Effector memory CD8-positive, alpha-beta T cell (primary cell): ENCODE data around the gene PRKCB.

Experiments used
- ATAC-seq: fragments of 150-1000 bp; cut with Tn5 transposase; replicated peaks from 2 replicates; pipeline ENCODE4 v1.10.0; 2021; ENCODE audit warnings: mild to moderate bottlenecking, moderate library complexity
- DNase-seq, 3 experiments: peaks; one replicate each; pipeline ENCODE4 v3.0.0; 2021
- H3K27ac Mint-ChIP-seq, 2 donors: one replicate each; pipeline ENCODE4 v1.8.0; 2022; ENCODE audit warnings: mild to moderate bottlenecking in 2 of 2, mixed read lengths in 2 of 2, moderate library complexity in 2 of 2
- H3K27me3 Mint-ChIP-seq, 2 donors: one replicate each; pipeline ENCODE4 v1.8.0; 2022; ENCODE audit warnings: mixed read lengths in 2 of 2
- H3K36me3 Mint-ChIP-seq: one replicate; pipeline ENCODE4 v1.8.0; 2022; ENCODE audit warnings: mild to moderate bottlenecking, moderate library complexity, mixed read lengths; ENCODE audit not compliant: insufficient read depth
- H3K4me1 Mint-ChIP-seq, 2 donors: one replicate each; pipeline ENCODE4 v1.8.0; 2022; ENCODE audit warnings: low read depth in 2 of 2, mixed read lengths in 2 of 2
- H3K4me3 Mint-ChIP-seq, 2 donors: one replicate each; pipeline ENCODE4 v1.8.0; 2022; ENCODE audit warnings: mild to moderate bottlenecking in 2 of 2, mixed read lengths in 2 of 2, moderate library complexity in 2 of 2
- H3K9me3 Mint-ChIP-seq, 2 donors: one replicate each; pipeline ENCODE4 v1.8.0; 2022; ENCODE audit warnings: mixed read lengths in 2 of 2

The PRKCB gene

DNA sequence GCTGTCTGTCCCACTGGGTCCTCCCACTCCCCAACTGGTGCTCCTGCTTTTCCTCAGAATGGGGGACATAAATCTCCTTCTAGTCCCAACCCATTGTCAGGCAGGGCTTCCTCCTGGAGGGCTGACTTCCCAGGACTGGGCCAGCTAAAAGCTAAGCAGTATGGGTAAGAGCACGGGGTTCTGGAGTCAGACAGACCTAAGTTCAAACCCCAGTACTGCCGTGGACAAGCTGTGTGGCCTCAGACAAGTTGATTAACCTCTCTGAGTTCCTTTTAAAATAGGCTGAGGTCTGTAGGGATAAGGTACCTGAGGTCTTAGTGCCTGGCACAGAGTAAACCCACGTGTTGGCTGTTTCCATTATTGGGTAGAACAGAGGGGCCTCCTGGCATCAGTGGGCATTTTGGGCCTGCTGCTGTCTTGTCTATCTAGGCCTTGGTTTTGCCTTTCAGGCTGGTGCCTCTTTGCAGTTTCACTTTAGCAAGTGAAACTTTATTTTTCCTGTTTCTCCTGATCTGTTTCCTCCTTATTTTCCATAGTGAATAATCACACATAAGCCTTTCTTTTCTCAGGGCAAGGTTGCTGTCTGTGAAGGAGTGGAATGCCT, 114.6 kb downstream of the PRKCB start:
- H3K27me3 Mint-ChIP-seq: no peaks in the 10 kb centered on the region
- H3K9me3 Mint-ChIP-seq: no peaks in the 10 kb centered on the region
- peak overlapping the region; percentile 58 to 70 for H3K4me3 Mint-ChIP-seq
- ATAC-seq (no peak), DNase-seq (no peak)
- H3K27ac Mint-ChIP-seq: peak overlapping the region; percentile 61 to 76
- peaks cover 67 to 82% of the 10 kb centered on the region in 2 donors for H3K4me1 Mint-ChIP-seq
- H3K36me3 Mint-ChIP-seq: peaks cover 8% of the 10 kb centered on the region

DNA sequence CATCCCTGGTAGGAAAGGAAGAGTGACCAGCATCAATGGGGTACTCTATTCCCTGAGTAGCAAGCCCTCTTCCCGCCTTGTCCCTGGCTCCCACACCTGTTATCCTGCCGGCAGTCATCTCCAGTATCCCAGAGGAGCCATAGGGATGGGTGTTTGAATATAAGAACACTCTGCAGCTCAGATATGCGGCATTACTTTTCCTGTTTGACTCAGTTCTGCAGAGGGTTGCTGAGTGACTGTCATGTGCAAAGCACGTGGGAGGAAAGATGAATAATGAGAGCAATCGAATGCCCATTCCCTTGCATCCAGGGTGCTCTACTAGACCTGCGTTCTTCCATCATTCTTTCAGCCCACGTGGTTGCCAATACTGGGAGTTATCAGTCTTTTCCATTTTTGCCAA, 115.1 kb downstream of the PRKCB start:
- H3K4me3 Mint-ChIP-seq: peak overlapping the region; percentile 58 to 70
- peak overlapping the region; percentile 61 to 76 for H3K27ac Mint-ChIP-seq
- peaks cover 66 to 81% of the 10 kb centered on the region in 2 donors for H3K4me1 Mint-ChIP-seq
- H3K27me3 Mint-ChIP-seq: no peaks in the 10 kb centered on the region
- peaks cover 8% of the 10 kb centered on the region for H3K36me3 Mint-ChIP-seq
- no peaks in the 10 kb centered on the region for H3K9me3 Mint-ChIP-seq
- ATAC-seq (no peak), DNase-seq (no peak)

DNA sequence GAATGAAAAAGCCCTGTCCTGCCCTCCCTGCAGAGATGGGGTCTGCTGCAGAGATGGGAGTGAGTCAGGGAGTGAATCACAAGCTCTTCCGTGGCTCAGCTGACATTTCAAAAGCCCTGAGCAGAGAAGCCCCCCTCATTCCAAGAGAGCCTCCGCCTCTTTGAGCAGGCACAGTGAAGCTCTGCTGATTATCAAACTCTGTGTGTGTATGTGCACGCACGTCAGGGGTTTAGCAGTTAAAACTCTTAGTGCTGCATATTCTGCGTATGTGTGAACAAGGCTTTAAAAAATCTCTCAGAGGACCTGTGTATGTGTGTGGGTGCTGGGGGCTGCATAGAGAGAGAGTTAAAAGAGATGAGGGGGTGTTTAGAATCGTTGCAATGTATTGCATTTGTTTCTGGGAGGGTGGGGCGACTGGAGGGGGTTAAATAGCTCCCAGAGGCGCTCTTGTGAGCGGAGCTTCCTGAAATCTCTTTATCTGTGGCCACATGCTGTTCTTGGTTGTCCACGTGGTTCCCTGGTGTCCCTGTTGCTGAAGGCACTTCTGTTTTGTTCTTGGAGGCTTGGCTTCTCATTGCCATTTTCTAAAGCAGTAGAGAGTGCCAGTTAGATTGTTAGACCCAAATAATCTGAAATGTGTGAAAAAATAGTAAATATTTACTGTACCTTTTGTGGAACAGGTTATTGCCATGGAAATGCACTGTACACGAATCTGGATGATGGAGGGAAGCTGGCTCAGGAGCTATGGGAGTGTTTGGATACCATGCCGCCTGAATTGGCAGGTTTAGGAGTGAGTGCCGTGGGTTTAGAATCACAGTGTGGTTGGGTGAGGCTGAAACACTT, 116.6 kb downstream of the PRKCB start:
- peak overlapping the region; percentile 58 to 70 for H3K4me3 Mint-ChIP-seq

DNA sequence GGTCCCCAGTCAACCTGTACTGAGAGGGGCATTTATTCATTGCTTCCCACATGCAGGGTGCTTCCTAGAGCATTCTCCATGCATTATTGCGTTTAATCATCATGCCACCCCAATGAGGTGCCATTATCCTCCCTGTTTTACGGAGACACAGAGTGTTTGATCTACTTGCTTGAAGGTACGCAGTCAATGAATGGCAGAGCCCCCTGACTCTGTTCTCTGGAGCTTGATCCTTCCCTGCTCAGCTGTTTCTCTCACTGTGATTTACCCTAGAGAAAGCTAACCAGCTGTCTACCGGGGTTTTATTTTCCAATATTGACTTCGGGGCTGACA, 117.2 kb downstream of the PRKCB start:
- peak overlapping the region in 1 of 2 donors; percentile 61 for H3K27ac Mint-ChIP-seq
- H3K4me3 Mint-ChIP-seq: peak overlapping the region in 1 of 2 donors; percentile 25
- H3K4me1 Mint-ChIP-seq: peaks cover 62 to 70% of the 10 kb centered on the region in 2 donors
- no peak for DNase-seq
- ATAC-seq: no peak
- H3K9me3 Mint-ChIP-seq: no peaks in the 10 kb centered on the region
- H3K36me3 Mint-ChIP-seq: peaks cover 8% of the 10 kb centered on the region
- H3K27me3 Mint-ChIP-seq: no peaks in the 10 kb centered on the region

More for the DNA sequence above, 116.6 kb downstream of the PRKCB start:
- peak overlapping the region; percentile 61 to 76 for H3K27ac Mint-ChIP-seq
- peaks cover 8% of the 10 kb centered on the region for H3K36me3 Mint-ChIP-seq
- peaks cover 63 to 72% of the 10 kb centered on the region in 2 donors for H3K4me1 Mint-ChIP-seq
- no peaks in the 10 kb centered on the region for H3K27me3 Mint-ChIP-seq
- no peak for DNase-seq
- no peaks in the 10 kb centered on the region for H3K9me3 Mint-ChIP-seq
- ATAC-seq: no peak

DNA sequence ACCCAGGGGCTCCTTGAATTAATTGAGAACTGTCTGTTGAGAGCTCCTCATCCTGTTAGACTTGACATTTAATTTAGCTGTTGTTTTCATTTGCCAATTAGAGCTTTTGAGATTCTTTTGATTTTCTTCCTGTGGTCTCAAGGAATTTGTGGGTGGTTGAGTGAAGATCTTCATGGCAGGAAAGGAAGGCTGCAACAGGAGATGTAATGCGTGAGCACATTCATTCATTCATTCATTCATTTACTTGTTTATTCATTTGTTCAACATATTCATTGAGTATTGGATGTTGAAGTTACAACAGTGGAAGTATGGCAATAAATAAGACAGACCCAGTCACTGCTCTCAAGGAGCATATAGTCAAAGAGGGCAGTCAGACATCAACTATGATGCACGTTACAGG, 117.7 kb downstream of the PRKCB start:
- DNase-seq (no peak), ATAC-seq (no peak)
- H3K27ac Mint-ChIP-seq: peak overlapping the region; percentile 44 to 61
- H3K9me3 Mint-ChIP-seq: no peaks in the 10 kb centered on the region
- peaks cover 8% of the 10 kb centered on the region for H3K36me3 Mint-ChIP-seq
- peak overlapping the region in 1 of 2 donors; percentile 25 for H3K4me3 Mint-ChIP-seq
- peaks cover 57 to 70% of the 10 kb centered on the region in 2 donors for H3K4me1 Mint-ChIP-seq
- H3K27me3 Mint-ChIP-seq: no peaks in the 10 kb centered on the region

DNA sequence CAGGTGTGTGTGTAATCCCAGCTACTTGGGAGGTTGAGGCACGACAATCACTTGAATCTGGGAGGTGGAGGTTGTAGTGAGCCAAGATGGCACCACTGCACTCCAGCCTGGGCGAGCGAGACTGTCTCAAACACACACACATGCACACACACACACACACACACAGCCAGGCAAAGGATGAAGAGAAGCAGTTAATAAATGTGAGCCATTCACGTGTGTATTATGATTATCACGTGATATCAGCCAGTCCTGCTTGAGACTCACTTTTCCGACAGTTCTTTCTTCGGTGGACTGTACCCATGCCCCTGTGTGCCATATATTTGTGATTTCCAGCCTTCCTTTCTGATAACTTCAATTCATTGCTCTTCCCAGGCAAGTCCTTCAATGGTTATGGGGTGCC, 119.3 kb downstream of the PRKCB start:
- DNase-seq (no peak), ATAC-seq (no peak)
- H3K27me3 Mint-ChIP-seq: no peaks in the 10 kb centered on the region
- H3K36me3 Mint-ChIP-seq: peaks cover 3% of the 10 kb centered on the region
- peaks cover 55 to 71% of the 10 kb centered on the region in 2 donors for H3K4me1 Mint-ChIP-seq
- H3K4me3 Mint-ChIP-seq: no peak overlapping the region
- no peak overlapping the region for H3K27ac Mint-ChIP-seq
- H3K9me3 Mint-ChIP-seq: no peaks in the 10 kb centered on the region

DNA sequence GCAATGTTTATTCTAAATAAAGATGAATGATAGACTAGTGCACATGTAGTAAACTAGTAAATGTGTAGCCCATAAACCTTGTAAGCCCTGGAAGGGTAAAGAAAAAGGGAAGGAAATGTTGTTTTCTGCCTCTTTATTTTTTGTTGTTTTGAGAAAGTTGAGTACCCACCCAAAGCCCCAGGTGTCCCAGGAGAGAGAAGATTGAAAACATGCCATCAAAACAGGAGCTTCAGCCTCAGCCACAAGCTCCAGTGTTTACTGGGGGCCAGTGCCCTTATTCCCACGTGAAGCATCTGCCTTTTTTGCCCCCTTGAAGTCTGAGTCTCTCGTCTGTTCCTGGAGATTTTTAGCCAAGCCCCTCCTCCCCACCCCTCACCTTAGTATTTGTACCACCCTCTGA, 121.5 kb downstream of the PRKCB start:
- Mint-ChIP-seq H3K27me3 (no peaks in the 10 kb centered on the region), H3K9me3 (no peaks in the 10 kb centered on the region), H3K4me3 (peak overlapping the region in 1 of 2 donors; percentile 13), H3K4me1 (peaks cover 49 to 69% of the 10 kb centered on the region in 2 donors), H3K36me3 (no peaks in the 10 kb centered on the region), H3K27ac (peak overlapping the region; percentile 57 to 78)
- DNase-seq: no peak
- no peak for ATAC-seq

DNA sequence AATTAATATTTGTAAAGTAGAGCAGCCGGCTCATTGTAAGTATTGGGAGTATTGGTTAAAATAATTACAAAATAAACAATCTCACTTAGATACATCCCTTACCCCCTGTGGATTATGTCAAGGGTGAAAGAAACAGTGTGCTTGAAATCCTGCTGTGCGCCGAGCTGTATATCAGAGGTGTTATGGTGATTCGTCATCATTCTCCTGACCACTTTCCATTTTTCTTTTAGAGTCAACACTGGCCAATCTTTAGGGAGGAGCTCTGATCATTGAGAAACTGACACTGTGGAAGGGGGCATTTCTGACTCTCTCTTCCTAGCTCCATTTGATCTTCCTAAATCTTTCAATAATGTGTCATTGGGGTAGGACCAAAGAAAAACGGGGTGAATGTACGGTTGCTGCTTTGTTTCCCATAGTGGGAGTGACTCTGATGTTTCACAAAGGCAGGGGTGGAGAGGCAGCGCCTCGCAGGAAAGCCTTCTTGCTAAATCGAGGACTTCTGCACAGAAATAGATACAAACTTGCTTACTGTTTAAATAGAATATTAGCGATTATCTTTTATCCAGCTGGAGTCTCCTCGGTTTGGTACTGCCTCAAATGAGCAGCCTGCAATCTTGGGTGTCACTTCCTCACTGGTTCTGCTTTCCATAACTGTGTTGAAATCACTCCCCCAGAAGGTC, 123.4 kb downstream of the PRKCB start:
- Mint-ChIP-seq H3K4me3 (peak overlapping the region; percentile 10 to 60), H3K4me1 (peaks cover 41 to 65% of the 10 kb centered on the region in 2 donors), H3K27me3 (no peaks in the 10 kb centered on the region), H3K27ac (peak overlapping the region in 1 of 2 donors; percentile 85), H3K9me3 (no peaks in the 10 kb centered on the region), H3K36me3 (no peaks in the 10 kb centered on the region)
- ATAC-seq: no peak
- DNase-seq: no peak

DNA sequence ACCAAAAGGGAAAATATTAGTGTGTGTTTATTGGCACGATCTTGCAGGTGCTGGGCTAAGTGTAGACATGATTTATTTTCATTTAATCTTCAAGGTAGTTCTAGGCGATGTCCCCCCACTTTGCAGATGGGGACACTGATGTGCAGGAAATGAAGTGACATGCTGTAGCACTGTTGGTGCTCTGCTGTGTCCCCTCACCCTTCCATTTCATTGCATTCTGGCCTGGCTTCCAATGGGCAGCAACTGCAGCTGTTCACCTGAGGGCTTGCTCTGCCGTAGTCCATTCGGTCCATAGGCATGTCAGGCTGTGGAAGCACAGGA, 123.9 kb downstream of the PRKCB start:
- no peak for DNase-seq
- H3K9me3 Mint-ChIP-seq: no peaks in the 10 kb centered on the region
- no peak for ATAC-seq
- peak overlapping the region; percentile 10 to 60 for H3K4me3 Mint-ChIP-seq
- peak overlapping the region; percentile 30 to 85 for H3K27ac Mint-ChIP-seq
- no peaks in the 10 kb centered on the region for H3K27me3 Mint-ChIP-seq
- H3K36me3 Mint-ChIP-seq: no peaks in the 10 kb centered on the region
- peaks cover 38 to 62% of the 10 kb centered on the region in 2 donors for H3K4me1 Mint-ChIP-seq

DNA sequence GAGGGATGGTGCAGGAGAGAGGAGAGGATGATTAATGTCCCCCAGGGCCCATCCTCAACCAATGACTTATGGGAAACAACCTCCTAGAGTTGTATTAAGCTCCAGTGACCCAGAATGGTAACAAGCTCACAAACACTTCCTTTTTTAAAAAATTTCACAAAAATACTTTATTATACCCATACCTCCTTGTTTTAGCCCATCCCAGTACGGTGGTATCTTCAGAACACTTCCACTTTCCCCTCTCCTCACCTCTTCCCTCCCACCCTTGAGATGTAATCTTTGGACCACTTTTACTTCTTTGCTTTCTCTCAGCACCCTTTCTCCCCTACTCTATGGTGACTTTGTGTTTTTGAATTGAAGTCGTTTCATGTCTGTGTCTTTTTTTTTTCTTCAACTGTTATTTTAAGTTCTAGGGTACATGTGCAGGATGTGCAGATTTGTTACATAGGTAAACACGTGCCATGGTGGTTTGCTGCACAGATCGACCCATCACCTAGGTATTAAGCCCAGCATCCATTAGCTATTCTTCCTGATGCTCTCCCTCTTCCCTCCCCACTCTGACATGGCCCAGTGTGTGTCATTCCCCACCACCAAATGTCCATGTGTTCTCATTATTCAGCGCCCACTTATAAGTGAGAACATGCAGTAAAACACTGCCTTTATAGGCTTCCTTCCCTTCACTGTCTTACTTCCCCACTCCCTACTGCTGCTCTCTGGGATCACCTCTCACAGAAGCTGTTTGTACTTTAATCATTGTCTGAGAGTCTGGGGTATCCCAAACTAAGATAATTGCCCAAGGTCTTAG, 124.5 kb downstream of the PRKCB start:
- Mint-ChIP-seq H3K4me3 (peak overlapping the region; percentile 23 to 60), H3K4me1 (peaks cover 41 to 61% of the 10 kb centered on the region in 2 donors), H3K27ac (peak overlapping the region; percentile 30 to 85), H3K27me3 (no peaks in the 10 kb centered on the region), H3K9me3 (no peaks in the 10 kb centered on the region), H3K36me3 (peaks cover 2% of the 10 kb centered on the region)
- DNase-seq (no peak), ATAC-seq (no peak)

DNA sequence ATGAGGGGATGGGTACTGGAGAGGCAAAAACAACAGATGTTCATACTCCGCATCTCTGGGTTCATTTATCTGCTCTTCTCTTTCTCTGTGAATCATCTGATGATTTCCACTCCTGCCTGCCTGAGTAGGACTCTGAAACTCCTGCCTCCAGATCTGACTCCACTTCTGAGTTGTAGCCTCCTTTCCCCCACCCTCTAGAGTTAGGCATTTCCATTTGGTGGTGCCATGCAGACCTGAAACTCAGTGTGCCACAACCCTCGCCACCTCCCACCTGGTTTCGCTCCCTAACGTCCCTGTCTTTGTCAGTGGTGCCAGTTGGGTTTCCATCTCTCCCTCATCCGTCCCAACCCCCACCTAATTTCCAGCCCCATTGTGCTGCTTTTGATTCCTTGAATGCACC, 126.2 kb downstream of the PRKCB start:
- no peak for DNase-seq

DNA sequence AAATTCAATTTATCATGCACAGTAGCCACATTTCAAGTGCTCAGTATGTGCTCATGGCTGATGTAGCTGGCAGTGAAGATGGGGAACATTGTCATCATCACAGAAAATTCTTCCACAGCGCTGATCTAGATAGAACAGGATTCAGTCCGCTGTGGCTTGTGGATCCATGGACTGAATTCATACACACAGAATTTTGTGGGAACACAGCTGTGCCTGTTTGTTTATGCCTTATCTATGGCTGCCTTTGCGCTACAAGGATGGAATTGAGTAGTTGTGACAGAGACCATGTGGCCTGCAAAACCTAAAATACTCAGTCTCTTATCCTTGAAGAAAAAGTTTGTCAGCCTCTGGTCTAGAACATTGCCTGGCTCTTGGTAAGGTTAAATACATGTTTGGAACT, 128.4 kb downstream of the PRKCB start:
- H3K9me3 Mint-ChIP-seq: no peaks in the 10 kb centered on the region
- no peak for ATAC-seq
- peaks cover 52 to 73% of the 10 kb centered on the region in 2 donors for H3K4me1 Mint-ChIP-seq
- no peaks in the 10 kb centered on the region for H3K27me3 Mint-ChIP-seq
- no peak for DNase-seq
- no peak overlapping the region for H3K4me3 Mint-ChIP-seq
- H3K36me3 Mint-ChIP-seq: peaks cover 2% of the 10 kb centered on the region
- no peak overlapping the region for H3K27ac Mint-ChIP-seq

More for the DNA sequence above, 126.2 kb downstream of the PRKCB start:
- H3K27me3 Mint-ChIP-seq: no peaks in the 10 kb centered on the region
- ATAC-seq: no peak
- H3K27ac Mint-ChIP-seq: peak overlapping the region in 1 of 2 donors; percentile 79
- H3K4me3 Mint-ChIP-seq: no peak overlapping the region
- H3K36me3 Mint-ChIP-seq: peaks cover 2% of the 10 kb centered on the region
- peaks cover 46 to 69% of the 10 kb centered on the region in 2 donors for H3K4me1 Mint-ChIP-seq
- H3K9me3 Mint-ChIP-seq: no peaks in the 10 kb centered on the region

DNA sequence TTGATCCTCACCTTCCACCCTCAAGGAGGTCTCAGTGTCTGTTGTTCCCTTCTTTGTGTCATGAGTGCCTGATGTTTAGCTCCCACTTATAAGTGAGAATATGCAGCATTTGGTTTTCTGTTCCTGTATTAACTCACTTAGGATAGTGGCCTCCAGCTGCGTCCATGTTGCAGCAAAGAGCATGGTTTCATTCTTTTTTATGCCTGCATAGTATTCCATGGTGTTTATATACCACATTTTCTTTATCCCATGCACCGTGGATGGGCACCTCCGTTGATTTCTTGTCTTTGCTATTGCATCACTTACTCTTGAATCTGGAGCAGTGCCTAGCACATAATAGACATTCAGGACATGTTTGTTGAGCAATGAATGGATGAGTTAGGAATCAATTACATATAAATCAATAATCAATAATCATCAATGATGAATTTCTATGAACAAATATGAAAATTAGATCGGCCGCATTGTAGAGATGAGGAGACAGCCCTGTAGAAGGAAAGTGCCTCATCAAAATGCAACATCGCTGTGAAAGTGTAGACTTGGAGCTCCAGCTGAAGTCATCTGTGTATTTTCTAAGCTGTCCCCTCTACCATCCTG, 129.5 kb downstream of the PRKCB start:
- no peak for ATAC-seq
- DNase-seq: no peak
- peaks cover 41 to 66% of the 10 kb centered on the region in 2 donors for H3K4me1 Mint-ChIP-seq
- no peak overlapping the region for H3K4me3 Mint-ChIP-seq
- no peaks in the 10 kb centered on the region for H3K9me3 Mint-ChIP-seq
- H3K27me3 Mint-ChIP-seq: no peaks in the 10 kb centered on the region
- no peak overlapping the region for H3K27ac Mint-ChIP-seq
- H3K36me3 Mint-ChIP-seq: peaks cover 2% of the 10 kb centered on the region
